Activated CD4-positive, alpha-beta T cell treated with anti-CD3 and anti-CD28 coated beads, Interleukin-2, amount 50 U/mL, for 24 hours (primary cell): ENCODE measurements around the gene MAPK11.

ENCODE experiments used
- DNase-seq, 2 donors: peaks; one replicate each; pipeline ENCODE4 v3.0.0-alpha.2; 2020; ENCODE audit warnings: low read depth in 1 of 2, low spot score in 1 of 2

Gene MAPK11

GRCh38 chr22:50308597-50308935 is 38.4 kb upstream of the MAPK11 start:
- no peak for DNase-seq

- no peak for DNase-seq
These were observed 37.9 kb upstream of the MAPK11 start for GRCh38 chr22:50307890-50308596.

- DNase-seq, result no peak
These were observed 36.9 kb upstream of the MAPK11 start, which contains the start of gene PLXNB2 for GRCh38 chr22:50306753-50307749. Gene PLXNB2 (minus strand): TSS chr22:50307646. CDS start chr22:50290584, 17,062 bp downstream.

- DNase-seq, result no peak
These were observed 35.9 kb upstream of the MAPK11 start for GRCh38 chr22:50305923-50306566.

- no peak for DNase-seq
These were observed 35.3 kb upstream of the MAPK11 start for GRCh38 chr22:50305393-50305922.

GRCh38 chr22:50304528-50305392 is 34.6 kb upstream of the MAPK11 start:
- no peak for DNase-seq

GRCh38 chr22:50303848-50304527 is 33.8 kb upstream of the MAPK11 start:
- no peak for DNase-seq

- DNase-seq, result no peak
These were observed 33.3 kb upstream of the MAPK11 start for GRCh38 chr22:50303515-50303847.

GRCh38 chr22:50302564-50302963 is 32.4 kb upstream of the MAPK11 start:
- DNase-seq, result no peak

GRCh38 chr22:50302041-50302541 is 31.9 kb upstream of the MAPK11 start:
- DNase-seq, result no peak

GRCh38 chr22:50301581-50301991 is 31.4 kb upstream of the MAPK11 start:
- no peak for DNase-seq

- DNase-seq, result no peak
These were observed 30.6 kb upstream of the MAPK11 start for GRCh38 chr22:50300620-50301257.

- DNase-seq, result no peak
These were observed 29.8 kb upstream of the MAPK11 start for GRCh38 chr22:50299785-50300619.

- DNase-seq, result no peak
These were observed 29.0 kb upstream of the MAPK11 start for GRCh38 chr22:50298937-50299784.

- no peak for DNase-seq
These were observed 28.1 kb upstream of the MAPK11 start for GRCh38 chr22:50298266-50298637.

- DNase-seq, result no peak
These were observed 27.5 kb upstream of the MAPK11 start for GRCh38 chr22:50297510-50298265.
